Left ventricle myocardium inferior (tissue), 1 donor: Measurements from ENCODE around the gene DTYMK. TPM values are rescaled to one million over a fixed set of nuclear protein-coding genes. Genes with fewer than 3 reads are reported as not detected.
A peak's percentile ranks its signal among the peaks of the same experiment; 100 is the strongest.

Source experiments
- DNase-seq: peaks from one replicate; pipeline ENCODE4 v3.0.0-alpha.2; 2020
- H3K27ac ChIP-seq: fragments of 200-600 bp; replicated peaks from 2 replicates; pipeline ENCODE4 v1.8.0; 2021
- H3K27me3 ChIP-seq: fragments of 200-600 bp; 2 replicates; pipeline ENCODE4 v1.8.0; 2021; ENCODE audit warnings: low read depth
- H3K36me3 ChIP-seq: fragments of 200-600 bp; 2 replicates; pipeline ENCODE4 v1.8.0; 2021
- H3K4me1 ChIP-seq: fragments of 200-600 bp; 2 replicates; pipeline ENCODE4 v1.8.0; 2021
- H3K4me3 ChIP-seq: fragments of 200-600 bp; 2 replicates; pipeline ENCODE4 v1.8.0; 2021; ENCODE audit warnings: mild to moderate bottlenecking, moderate library complexity
- H3K9me3 ChIP-seq: fragments of 200-600 bp; replicated peaks from 2 replicates; pipeline ENCODE4 v1.8.0; 2021
- intact Hi-C: fragments of 100-400 bp; cut with micrococcal nuclease; formaldehyde crosslinking; loops from one replicate; pipeline ENCODE4 v1.11.0; 2022
- total RNA-seq: library from RNA; stranded (reverse); fragmentation: NEBNext Ultra II Directional; extraction: Animal tissue kit (Norgen Biotek cat#: 25700); gene quantifications from one replicate; pipeline ENCODE4 v1.2.1, GENCODE V29; 2021
- TF ChIP-seq, protein P1 (sequence below): fragments of 200-600 bp; IDR thresholded peaks from 2 replicates; pipeline ENCODE4 v1.8.0; 2021; ENCODE audit warnings: antibody characterized with exemption, mild to moderate bottlenecking, borderline replicate concordance
- donor health status: DM: no; HTN: yes; CAD: no; lungs with severe emphysema.

DTYMK gene
- total RNA-seq, 1 donor from 2014 or later: 10.6 TPM

DNA sequence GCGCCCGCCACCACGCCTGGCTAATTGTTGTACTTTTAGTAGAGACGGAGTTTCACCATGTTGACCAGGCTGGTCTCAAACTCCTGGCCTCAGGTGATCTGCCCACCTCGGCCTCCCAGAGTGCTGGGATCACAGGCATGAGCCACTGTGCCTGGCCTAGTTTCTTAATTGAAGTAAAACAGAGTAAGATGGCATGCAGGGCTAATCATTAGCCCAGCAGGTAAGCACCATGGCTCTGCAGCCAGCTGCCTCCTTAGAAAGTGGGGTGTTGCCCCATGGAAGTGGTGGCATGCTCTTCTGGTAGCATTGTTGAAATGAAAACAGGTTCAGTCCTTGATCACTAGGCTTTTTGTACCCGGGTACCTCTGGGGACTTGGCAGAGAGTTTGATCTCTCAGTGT lies 36.7 kb downstream of the DTYMK start:
- Histone ChIP-seq H3K4me1 (peaks cover 55% of the 10 kb centered on the region), H3K27me3 (no peaks in the 10 kb centered on the region), H3K4me3 (no peak overlapping the region), H3K9me3 (no peaks in the 10 kb centered on the region), H3K36me3 (peaks cover 41% of the 10 kb centered on the region), H3K27ac (peak overlapping the region; percentile 0)
- TF ChIP-seq, protein P1, sequence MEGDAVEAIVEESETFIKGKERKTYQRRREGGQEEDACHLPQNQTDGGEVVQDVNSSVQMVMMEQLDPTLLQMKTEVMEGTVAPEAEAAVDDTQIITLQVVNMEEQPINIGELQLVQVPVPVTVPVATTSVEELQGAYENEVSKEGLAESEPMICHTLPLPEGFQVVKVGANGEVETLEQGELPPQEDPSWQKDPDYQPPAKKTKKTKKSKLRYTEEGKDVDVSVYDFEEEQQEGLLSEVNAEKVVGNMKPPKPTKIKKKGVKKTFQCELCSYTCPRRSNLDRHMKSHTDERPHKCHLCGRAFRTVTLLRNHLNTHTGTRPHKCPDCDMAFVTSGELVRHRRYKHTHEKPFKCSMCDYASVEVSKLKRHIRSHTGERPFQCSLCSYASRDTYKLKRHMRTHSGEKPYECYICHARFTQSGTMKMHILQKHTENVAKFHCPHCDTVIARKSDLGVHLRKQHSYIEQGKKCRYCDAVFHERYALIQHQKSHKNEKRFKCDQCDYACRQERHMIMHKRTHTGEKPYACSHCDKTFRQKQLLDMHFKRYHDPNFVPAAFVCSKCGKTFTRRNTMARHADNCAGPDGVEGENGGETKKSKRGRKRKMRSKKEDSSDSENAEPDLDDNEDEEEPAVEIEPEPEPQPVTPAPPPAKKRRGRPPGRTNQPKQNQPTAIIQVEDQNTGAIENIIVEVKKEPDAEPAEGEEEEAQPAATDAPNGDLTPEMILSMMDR: no peak
- intact Hi-C loops: no loop called here
- no peak for DNase-seq

DNA sequence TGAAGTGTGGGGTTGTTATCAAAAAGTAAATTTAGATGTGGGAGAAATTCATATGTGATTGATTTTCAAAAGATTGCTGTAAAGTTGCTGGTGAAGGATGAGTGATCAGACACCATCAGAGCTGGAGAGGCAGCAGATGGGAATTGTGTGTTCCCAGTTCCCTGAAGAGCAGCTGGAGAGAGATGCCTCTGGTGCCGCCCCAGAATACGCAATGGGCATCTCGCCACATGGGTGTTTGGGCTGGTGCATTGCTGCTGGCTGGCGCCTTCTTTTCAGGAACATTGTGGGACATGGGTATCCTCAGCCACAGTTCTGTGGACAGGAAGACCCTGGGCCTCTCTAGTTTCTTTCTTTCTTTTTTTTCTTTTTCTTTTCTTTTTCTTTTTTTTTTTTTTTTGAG lies 37.2 kb downstream of the DTYMK start:
- Histone ChIP-seq H3K27me3 (no peaks in the 10 kb centered on the region), H3K27ac (peak overlapping the region; percentile 0), H3K36me3 (peaks cover 36% of the 10 kb centered on the region), H3K4me1 (peaks cover 56% of the 10 kb centered on the region), H3K4me3 (no peak overlapping the region), H3K9me3 (no peaks in the 10 kb centered on the region)
- TF ChIP-seq, protein P1: no peak
- intact Hi-C loops: no loop called here
- DNase-seq: peak; percentile 51

DNA sequence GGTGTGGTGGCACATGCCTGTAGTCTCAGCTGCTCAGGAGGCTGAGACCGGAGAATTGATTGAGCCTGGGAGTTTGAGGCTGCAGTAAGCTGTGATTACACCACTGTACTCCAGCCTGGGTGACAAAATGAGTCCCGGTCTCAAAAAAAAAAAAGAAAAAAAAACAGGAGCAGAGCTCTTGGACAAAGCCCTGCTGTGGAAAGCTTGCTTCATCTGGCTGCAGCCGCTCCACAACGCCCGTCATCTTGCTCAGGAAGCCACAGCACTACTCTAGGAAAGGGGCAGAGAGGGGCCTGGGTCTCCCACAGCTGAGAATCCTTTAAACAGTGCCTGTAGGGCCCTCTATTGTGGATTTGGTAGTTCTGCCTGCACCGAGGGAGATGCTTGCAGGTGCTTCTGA lies 38.2 kb downstream of the DTYMK start:
- intact Hi-C loops: no loop called here
- H3K27me3 ChIP-seq: no peaks in the 10 kb centered on the region
- H3K4me3 ChIP-seq: no peak overlapping the region
- no peak for DNase-seq
- H3K4me1 ChIP-seq: peaks cover 56% of the 10 kb centered on the region
- no peaks in the 10 kb centered on the region for H3K9me3 ChIP-seq
- peaks cover 26% of the 10 kb centered on the region for H3K36me3 ChIP-seq
- TF ChIP-seq, protein P1: no peak
- no peak overlapping the region for H3K27ac ChIP-seq

DNA sequence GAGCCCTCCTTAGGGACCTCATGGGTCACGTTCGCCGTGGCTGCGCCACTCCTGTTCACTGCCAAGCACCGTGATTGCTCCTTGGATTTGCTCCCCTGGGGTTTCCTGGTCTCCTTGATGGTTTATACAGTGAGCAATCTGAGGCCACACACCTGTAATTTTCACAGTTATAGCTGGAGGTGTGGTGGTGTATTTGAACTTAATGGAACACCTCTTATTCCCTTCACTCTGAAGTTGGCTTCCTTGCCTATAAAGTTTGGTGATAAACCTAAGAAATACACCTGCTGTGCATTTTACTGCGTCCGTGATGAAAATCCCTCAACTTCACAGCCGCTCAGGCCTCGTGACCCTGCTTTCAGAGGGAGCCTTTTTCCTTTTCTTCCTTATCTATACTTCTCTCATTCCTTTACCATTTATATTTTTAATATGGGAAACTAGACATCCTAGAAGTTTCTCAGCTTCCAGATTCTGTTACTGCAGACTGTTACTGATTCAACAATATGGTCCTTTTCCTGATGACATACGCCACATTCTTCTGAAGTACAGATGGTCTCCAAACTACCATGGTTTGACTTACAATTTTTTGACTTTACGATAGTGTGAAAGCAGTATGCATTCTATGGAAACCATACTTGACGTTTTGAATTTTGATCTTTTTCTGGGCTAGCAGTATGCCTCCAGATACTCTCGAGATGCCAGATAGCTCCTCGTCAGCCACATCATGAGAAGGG lies 40.5 kb downstream of the DTYMK start:
- TF ChIP-seq, protein P1: no peak
- H3K36me3 ChIP-seq: peaks cover 2% of the 10 kb centered on the region
- no peaks in the 10 kb centered on the region for H3K9me3 ChIP-seq
- no peak overlapping the region for H3K27ac ChIP-seq
- no peaks in the 10 kb centered on the region for H3K27me3 ChIP-seq
- intact Hi-C loops: no loop called here
- H3K4me1 ChIP-seq: peaks cover 71% of the 10 kb centered on the region
- H3K4me3 ChIP-seq: no peak overlapping the region
- no peak for DNase-seq

DNA sequence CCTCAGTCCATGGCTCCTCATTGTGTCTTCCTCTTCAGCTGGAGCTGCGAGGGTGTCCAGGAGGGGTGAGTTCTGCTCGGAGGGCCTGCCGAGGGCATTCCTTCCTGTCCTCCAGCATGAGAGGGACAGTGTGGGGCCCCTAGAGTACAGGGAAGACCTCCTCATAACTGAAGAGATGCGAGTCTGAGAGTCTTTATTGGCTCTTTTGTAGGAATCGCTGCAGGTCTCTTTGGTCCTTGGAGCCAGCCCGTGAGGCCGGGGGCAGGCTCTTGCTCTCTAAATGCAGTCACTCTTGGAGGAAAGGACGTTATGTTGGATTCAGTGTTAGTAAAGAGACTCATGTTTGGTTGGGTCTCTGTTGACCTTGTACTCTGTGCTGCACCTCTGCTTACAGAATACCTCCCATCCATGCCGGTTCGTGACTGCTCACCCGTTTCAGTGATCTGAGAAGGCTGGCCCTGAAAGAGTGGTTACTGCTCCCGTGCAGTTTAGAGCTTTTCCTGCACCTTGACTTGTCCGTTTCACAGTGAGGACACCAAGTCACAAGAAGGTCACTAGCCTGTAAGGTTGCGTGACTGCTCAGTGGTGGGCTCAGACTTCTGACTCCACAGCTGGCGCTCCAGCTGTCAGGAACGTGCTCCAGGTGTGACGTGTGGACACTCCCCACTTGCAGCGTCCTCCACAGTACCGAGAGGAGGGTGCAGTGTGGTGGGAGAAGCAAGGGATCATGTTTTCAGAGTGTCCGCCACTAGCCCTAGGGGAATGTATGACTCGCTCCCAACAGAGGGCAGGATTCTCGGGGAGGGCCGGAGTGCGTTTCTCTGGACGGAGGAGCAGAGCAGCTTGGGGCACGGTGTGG lies 41.3 kb downstream of the DTYMK start:
- no peak overlapping the region for H3K27ac ChIP-seq
- DNase-seq: no peak
- no peak overlapping the region for H3K4me3 ChIP-seq
- no peaks in the 10 kb centered on the region for H3K36me3 ChIP-seq
- intact Hi-C loops: no loop called here
- peaks cover 76% of the 10 kb centered on the region for H3K4me1 ChIP-seq
- TF ChIP-seq, protein P1: no peak
- H3K27me3 ChIP-seq: no peaks in the 10 kb centered on the region
- H3K9me3 ChIP-seq: no peaks in the 10 kb centered on the region
